HG02885 (cell line): ENCODE results near the gene TACR2.

Source experiments
- ATAC-seq: cut with Tn5 transposase; IDR thresholded peaks from one replicate; pipeline ENCODE4 v1.9.1; 2021; ENCODE audit warnings: mild to moderate bottlenecking; ENCODE audit not compliant: unreplicated experiment, poor library complexity

Gene TACR2

DNA sequence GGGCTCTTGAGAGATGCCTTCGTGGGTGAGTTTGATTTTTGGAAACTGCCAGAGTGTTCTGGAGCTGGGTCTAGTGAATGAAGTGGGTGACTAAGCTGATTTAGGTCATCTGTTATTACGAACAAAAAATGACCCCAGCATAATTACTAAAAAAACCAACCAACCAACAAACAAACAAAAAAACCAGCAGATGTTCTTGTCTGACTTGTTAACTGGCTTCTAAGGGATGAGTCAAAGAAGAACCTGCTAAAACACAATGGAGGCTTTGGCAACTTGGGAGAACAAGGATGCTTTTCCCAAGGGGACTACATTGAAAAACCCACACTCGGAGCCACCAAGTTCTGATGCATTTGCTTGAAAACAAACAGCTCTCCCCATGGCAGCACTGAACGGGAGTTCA, 11.5 kb downstream of the TACR2 start:
- no peak for ATAC-seq

DNA sequence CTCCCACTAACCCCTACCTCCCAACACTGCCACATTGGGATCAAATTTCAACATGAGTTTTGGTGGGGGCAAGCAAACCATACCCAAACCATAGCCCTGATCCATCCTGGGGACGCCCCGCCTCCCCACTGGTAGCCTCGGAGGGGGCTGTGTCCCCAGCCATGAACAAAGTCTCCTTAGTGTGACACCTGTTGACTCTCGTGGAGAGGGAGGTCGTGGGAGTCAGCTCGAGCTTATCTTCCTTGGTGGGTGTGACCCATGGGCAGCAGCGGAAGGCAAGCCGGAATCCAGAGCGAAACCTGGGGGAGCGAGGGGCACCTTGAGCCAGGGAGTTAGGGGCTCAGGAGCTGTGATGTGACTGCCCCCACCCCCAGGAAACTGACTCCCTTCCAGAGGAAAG, 11.9 kb downstream of the TACR2 start:
- no peak for ATAC-seq

DNA sequence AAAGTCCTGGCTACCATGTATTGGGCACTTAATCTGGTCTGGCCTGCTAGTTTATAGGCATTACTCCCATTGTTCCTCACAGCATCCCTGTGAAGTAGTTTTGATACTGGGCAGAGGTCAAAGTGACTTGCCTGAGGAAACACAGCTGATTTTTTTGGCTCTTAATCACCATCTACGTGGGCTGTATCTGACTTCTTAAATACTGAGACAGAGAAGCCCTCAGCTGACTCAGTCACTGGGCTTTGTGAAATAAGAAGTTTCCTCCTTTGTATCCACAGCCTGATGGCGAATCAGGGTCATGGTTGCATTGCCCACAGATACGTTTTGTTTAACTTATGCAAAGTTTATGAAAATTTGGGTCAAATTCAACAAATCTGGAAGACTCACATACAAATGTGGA, 13.2 kb downstream of the TACR2 start:
- ATAC-seq = no peak

DNA sequence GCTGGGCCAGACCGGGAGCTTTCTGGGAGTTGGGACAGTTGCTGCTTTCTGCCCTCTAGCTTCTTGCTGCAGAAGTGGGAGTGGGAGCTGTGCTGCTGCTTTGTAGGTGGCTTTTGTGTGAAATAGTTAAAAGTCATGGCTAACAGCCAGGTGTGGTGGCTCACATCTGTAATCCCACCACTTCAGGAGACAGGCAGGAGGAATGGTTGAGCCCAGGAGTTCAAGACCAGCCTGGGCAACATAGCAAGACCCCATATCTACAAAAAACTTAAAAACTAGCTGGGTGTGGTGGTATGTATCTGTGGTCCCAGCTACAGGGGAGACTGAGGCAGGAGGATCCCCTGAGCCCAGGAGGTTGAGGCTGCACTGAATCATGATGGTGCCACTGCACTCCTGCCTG, 13.7 kb downstream of the TACR2 start:
- no peak for ATAC-seq

DNA sequence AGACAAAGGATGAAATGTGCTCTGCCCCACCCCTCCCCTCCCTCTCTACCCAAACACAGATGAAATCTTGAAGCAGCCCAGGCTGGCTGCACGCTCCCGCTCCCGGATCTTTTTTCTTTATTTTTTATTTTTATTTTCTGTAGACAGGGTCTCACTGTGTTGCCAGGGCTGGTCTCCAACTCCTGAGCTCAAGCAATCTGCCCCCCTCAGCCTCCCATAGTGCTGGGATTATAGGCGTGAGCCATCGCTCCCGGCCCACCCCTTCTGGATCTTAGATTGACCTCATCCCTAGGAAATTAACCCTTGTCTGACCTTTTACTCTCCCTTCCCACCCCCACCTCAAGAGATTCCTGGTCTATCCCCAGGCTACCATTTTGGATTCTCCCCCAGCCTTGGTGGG, 14.3 kb downstream of the TACR2 start:
- no peak for ATAC-seq

DNA sequence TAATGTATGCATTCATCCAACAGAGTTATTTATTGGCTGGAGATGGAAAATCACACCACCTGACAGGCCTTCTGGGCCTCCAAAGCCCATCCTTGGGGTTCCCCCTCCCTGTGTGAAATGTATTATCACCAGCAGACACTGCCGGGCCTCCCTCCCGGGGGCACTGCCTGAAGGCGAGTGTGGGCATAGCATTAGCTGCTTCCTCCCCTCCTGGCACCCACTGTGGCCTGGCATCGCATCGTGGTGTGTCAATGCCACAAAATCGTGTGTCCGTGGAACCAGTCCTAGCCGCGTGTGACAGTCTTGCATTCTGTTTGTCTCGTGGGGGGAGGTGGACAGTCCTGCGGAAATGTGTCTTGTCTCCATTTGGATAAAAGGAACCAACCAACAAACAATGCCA, 15.3 kb downstream of the TACR2 start:
- ATAC-seq = no peak

DNA sequence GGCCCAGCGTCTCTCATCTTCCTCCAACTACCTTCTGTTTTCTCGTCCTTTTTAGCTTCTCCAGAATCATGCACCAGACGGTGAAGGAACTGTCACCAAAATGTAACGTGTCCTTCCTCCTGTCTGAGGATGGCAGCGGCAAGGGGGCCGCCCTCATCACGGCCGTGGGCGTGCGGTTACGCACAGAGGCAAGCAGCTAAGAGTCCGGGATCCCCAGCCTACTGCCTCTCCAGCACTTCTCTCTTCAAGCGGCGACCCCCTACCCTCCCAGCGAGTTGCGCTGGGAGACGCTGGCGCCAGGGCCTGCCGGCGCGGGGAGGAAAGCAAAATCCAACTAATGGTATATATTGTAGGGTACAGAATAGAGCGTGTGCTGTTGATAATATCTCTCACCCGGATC, 15.8 kb downstream of the TACR2 start:
- ATAC-seq = no peak

DNA sequence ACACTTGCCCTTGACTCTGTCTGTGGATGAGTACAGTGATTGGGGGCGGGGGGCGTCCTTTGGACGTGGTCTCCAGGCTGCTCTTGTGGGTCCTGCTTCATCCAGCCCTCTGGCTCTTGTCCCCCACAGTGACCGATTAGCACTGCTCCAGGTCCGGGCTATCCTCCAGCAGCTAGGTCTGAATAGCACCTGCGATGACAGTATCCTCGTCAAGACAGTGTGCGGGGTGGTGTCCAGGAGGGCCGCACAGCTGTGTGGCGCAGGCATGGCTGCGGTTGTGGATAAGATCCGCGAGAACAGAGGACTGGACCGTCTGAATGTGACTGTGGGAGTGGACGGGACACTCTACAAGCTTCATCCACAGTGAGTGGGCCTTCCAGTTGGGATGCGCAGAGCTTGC, 18.3 kb downstream of the TACR2 start:
- no peak for ATAC-seq

DNA sequence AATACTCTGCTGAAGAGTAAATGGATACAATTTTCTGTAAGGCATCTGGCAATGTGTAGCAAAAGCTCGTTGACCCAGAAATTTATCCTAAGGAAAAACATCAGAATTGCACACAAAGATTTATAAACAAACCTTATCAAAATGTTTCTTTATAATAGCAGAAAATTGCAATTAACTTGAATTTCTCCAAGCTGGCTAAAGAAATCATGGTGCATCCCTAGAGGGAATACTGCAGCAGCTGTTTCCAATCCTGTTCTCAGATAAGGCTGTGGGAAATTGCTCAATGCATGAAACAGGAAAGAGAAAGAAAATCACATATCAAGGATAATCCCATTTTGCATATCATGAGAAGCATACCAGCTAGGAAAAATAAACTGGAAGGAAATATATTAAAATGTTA, 18.7 kb downstream of the TACR2 start:
- ATAC-seq = no peak

DNA sequence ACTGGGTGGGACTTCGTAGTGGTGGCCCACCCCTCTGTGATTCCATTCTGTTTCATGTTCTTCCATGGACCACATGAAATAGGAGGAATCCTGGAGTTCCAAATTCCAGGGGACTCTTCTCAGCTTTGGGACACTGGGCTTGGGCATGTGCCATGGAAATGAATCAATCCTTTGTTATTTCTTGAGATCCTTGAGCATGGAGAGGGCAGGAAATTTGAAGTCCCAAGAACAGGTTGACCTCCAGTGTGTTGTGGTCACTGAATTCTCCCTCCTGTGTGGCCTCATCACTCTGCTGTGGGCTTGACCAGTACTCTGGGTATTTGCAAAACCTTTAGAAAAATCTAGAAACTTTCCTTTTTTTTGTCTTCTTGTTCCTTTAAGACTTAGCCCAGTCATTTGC, 22.7 kb downstream of the TACR2 start:
- no peak for ATAC-seq

DNA sequence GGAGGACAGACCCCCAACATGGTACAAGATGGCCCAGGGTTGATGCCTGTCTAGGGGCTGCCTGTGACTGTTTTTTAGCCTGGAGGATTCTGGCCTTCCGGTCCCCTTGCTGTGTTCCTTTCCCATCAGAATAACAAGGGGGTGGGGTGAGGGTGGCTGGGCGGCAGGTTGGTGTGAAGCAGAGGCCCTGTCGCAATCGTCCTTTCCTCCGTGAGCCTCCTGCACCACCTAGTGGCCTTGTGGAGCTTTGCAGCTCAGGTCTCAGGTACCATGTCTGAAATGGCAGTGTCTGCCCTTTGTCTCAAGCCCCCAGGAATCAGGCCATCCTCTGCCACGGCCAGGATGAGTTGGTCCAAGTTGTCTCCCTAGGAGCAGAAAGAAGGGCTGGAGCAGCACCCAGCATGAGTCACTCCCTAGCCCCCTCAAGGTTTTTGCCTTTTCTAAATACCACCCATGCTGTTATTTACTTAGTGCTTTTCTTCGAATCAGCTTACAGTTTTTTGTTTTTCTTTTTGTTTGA, 24.2 kb downstream of the TACR2 start:
- peak; percentile 84 for ATAC-seq

DNA sequence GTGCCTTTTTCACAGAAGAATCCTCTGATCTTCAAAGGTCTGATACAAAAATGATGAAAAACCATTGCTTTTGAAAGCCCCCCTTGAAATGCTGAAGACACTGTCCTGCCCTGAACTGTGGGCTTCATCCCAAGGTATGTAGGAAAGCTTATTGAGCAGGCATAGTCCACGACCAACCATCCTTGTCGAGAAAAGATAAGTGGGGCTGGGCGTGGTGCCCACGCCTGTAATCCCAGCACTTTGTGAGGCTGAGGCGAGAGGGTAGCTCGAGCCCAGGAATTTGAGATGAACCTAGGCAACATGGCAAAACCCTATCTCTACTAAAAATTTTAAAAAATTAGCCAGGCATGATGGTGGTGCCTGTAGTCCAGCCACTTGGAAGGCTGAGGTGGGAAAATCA, 25.6 kb downstream of the TACR2 start:
- ATAC-seq = no peak

DNA sequence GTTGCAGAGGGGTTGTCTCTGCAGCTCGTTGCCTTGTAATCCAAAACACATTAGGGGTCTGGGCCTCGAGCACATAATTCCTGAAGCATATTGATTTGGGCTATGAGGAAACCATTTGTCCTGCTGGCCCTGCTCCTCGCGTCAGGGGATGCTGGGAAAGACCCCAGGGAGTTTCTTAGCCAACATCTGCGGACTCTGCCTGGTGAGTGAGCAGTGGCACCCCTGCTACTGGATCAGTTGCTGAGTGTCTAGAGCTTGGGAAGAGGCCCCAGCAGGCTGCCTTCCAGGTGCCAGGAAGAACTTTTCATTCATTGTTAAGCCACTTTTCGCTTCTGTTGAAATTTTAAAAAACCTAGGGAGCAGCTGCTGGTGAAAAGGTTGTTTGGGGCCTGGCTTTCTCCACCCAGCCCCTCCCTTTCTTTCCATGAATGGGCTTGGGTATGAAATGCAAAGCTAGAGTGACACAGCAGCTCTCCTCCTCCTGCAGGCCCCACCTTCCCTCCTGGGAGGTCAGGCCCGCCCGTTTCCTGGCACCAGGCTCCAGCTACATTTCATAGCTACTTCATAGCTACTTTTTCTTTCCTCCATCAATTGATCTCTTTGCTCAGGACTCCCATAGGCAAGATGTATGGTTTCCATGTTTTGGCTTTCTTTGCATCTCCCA, 26.8 kb downstream of the TACR2 start:
- ATAC-seq = no peak

DNA sequence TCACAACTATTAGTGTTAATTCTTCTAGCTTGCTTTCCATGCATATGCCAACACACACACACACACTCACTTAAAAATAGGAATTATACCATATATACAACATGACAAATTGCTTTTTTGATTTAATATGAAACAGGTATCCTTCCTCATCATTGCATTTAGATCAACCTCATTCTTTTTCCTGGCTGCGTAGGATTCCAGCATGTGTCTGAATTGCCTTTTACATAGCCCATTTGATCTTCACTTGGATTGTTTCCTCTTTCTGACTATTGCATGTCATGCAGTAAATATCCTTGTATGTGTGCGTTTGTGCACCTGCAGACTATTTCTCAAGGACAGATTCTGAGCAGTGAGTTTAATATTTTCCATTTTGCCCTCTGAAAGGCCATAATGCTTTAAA, 28.2 kb downstream of the TACR2 start:
- no peak for ATAC-seq

DNA sequence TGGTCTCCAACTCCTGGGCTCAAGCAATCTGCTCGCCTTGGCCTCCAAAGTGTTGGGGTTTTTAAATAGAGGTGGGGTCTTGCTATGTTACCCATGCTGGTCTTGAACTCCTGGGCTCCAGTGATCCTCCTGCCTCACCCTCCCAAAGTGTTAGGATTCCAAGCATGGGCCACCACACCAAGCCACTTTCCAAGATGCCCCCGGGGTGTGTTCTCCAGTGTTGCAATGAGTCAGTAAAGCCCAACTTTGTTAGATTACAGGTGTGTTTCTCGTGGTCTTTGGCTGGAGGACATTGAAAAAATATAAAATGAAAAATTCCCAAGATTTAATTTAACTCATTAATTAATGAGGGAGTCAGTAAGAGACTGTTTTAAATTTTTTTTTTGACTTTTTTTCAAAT, 29.2 kb downstream of the TACR2 start:
- ATAC-seq = no peak

DNA sequence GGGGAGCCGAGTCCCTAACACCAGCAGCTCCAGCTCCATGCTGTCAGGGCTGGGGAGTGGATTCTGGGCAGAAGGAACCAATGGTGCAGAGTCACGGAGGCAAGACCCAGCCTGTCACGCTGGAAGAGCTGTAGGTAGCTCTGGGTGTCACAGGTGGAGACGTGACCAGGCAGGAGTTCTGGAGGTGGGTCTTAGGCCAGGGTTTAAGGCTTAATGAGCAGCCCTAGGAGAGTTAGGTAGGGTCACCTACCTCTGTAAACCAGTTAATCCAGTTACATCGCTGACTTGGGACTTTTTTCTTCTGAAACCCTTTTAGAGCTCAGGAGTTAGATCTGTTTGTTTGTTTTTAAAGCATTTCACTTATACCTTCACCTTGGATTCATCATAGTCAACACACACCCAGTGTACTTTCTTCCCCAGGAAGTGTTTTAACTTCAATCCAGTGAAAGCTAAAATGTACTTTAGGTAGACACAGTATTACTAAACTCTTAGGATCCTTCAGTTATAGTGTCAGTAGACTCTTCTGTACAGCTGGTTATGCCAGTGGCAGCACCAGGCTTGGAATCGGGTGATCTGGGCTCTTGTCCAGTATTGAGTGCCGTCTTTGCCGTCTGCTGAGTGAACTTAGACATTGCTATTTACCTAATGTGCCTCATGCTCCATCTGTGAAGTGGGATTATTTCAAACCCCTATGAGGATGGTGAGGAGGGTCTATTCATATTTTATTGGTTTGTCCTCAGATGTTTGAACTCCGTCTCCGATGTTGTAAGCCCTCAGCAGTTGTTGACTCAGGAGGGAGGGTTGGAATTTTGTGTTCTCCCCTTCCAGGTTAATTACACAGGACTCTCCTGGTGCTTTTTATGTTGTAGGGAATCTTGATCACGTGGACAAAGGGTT, 31.0 kb downstream of the TACR2 start:
- no peak for ATAC-seq

DNA sequence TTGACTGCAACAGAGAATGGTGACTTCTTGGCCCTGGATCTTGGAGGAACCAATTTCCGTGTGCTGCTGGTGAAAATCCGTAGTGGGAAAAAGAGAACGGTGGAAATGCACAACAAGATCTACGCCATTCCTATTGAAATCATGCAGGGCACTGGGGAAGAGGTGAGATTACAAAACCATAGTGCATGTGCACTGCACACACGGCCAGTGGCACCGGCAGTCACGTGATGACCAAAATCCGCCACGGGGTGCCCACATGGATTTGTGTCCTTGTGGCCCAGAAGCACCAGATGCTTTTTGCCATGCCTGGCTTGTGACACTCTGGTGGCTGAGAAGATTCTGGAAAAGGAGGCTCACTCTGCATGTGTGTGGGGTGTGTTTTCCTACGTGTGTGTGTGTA, 32.4 kb downstream of the TACR2 start:
- no peak for ATAC-seq

DNA sequence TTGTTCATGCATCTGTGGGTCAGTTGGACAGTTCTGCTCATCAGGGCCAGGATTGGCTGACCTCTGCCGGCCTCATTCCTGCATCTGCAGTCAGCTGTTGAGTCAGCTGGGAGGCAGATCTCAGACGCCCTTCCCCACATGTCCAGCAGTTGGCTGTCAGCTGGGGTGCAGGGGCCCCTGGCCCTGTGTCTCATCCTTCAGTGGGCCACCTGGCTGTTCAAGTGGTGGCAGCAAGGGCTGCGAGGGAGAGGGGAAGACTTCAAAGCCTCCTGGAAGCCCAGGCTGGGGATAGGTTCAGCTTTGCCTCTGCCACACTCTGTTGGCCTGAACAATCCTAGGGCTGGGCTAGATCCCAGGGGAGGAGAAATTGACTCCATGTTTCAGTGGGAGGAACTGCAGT, 33.2 kb downstream of the TACR2 start:
- no peak for ATAC-seq

DNA sequence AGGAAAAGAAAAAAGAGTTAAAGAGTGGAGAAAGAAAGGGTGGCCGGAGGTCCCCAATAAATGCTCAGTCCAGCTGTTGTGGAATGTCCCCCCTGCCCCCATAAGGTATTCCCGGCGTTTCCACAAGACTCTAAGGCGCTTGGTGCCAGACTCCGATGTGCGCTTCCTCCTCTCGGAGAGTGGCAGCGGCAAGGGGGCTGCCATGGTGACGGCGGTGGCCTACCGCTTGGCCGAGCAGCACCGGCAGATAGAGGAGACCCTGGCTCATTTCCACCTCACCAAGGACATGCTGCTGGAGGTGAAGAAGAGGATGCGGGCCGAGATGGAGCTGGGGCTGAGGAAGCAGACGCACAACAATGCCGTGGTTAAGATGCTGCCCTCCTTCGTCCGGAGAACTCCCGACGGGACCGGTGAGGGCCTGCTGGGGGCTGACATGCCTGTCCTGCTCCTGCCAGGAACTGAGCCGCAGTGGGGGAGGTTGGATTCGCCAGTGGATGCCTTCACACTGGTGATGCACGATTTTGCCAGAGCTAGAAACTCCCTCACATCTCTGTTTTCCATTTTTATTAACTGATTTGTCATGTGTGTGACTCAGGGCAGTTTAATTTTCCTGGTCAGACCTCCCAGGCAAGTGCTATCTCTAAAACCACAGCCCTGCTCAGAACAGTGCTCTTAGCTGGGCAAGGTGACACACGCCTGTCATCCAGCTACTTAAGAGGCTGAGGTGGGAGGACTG, 34.2 kb downstream of the TACR2 start:
- no peak for ATAC-seq

DNA sequence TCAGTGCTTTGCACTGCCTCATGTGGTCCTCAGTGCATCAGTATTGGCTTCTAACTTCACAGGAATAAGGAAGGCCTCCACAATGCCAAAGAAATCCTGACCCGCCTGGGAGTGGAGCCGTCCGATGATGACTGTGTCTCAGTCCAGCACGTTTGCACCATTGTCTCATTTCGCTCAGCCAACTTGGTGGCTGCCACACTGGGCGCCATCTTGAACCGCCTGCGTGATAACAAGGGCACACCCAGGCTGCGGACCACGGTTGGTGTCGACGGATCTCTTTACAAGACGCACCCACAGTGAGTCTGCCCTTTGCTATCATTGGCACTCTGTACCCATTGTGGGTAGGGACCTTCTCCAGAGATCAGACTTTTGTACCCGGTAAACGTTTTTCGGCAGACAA, 36.9 kb downstream of the TACR2 start:
- no peak for ATAC-seq

DNA sequence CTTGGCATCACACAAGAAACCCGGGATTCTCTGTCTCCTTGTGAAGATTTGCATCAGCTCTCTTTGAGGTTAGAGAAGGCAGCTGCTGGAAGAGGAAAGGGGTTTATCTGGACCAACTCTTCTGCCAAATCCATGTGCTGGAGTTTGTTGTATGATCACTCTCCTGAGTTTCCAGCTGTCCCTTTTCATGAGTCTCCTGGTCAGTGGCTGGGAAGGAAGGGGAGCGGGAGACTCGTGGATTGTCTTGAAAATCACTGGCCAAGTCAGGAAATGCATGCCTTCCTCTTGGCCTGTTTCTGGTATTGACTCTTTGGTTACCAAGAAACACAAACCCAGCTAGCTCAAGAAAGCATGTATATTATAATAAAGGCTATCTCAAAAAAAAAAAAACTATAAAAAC, 38.8 kb downstream of the TACR2 start:
- ATAC-seq = no peak
